AG10803 (cell line): ENCODE results near the gene COL23A1.

Source experiments
- DNase-seq: peaks from one replicate; pipeline ENCODE4 v3.0.0; 2010; ENCODE audit warnings: low read depth
- H3K4me3 ChIP-seq: 2 replicates; pipeline ENCODE4 v1.5.1; 2011; ENCODE audit warnings: mild to moderate bottlenecking, low read length, control low read depth
- CTCF ChIP-seq: conservative IDR thresholded peaks from 2 replicates; pipeline ENCODE4 v1.5.1; 2011; ENCODE audit warnings: mild to moderate bottlenecking, low read length, control low read depth, inconsistent platforms

Gene COL23A1

GRCh38 chr5:178363501-178364325 is 226.5 kb downstream of the COL23A1 start:
- DNase-seq = no peak
- no peak overlapping the region for H3K4me3 ChIP-seq
- no peak for TF ChIP-seq CTCF

- peak; percentile 11 for DNase-seq
- no peak overlapping the region for H3K4me3 ChIP-seq
- TF ChIP-seq CTCF = no peak
Observed at GRCh38 chr5:178361657-178362445, 228.3 kb downstream of the COL23A1 start.

- no peak for TF ChIP-seq CTCF
- DNase-seq = no peak
- H3K4me3 ChIP-seq = no peak overlapping the region
Observed at GRCh38 chr5:178360926-178361235, 229.3 kb downstream of the COL23A1 start.

- no peak for TF ChIP-seq CTCF
- peak; percentile 25 for DNase-seq
- no peak overlapping the region for H3K4me3 ChIP-seq
Observed at GRCh38 chr5:178360222-178360925, 229.8 kb downstream of the COL23A1 start.

- no peak for DNase-seq
- H3K4me3 ChIP-seq = no peak overlapping the region
- no peak for TF ChIP-seq CTCF
Observed at GRCh38 chr5:178359738-178360137, 230.5 kb downstream of the COL23A1 start.

- TF ChIP-seq CTCF = no peak
- no peak for DNase-seq
- H3K4me3 ChIP-seq = no peak overlapping the region
Observed at GRCh38 chr5:178357678-178358077, 232.5 kb downstream of the COL23A1 start.
